K562 (cell line): Measurements from ENCODE around the gene DHRS12. TPM values are rescaled to one million over a fixed set of nuclear protein-coding genes. Genes with fewer than 3 reads are reported as not detected.
"Not testable (repeated sequence)": the region's sequence is repeated elsewhere in the genome, so short reads cannot be mapped to it uniquely, and the experiment has no call there.

Source experiments
- ATAC-seq: fragments of 200-7000 bp; cut with Tn5 transposase; 3 replicates; pipeline ENCODE4 v1.9.1; 2020; ENCODE audit warnings: moderate library complexity
- BruUV-seq: library from RNA; stranded (reverse); fragments of 400-500 nt; replicated peaks from 2 replicates; lab custom pipeline; 2021; lab: Mats Ljungman, UMichigan
- CTCF ChIA-PET: fragments of 300-600 bp; formaldehyde crosslinking; extraction: SDS; loops from one replicate; lab custom pipeline; 2021; ENCODE audit warnings: low intra/inter-chr PET ratio; lab: Yijun Ruan, JAX
- POLR2A ChIA-PET: fragments of 300-600, 350-650 bp; sonication (Branson Sonifier 250); formaldehyde crosslinking; extraction: SDS; loops from one replicate; lab custom pipeline; 2021; ENCODE audit warnings: antibody characterized with exemption, inconsistent platforms; lab: Yijun Ruan, JAX
- DNase-seq, 4 experiments: peaks; one replicate each; pipeline versions ENCODE4 v3.0.0 to v3.0.0-alpha.2; 2011 to 2018; ENCODE audit warnings: low spot score in 3 of 4, mixed read lengths in 3 of 4; ENCODE audit errors: extremely low read depth in 1 of 4
- FAIRE-seq: peaks from 2 replicates; lab custom pipeline; 2011; peaks lifted over from hg19 to GRCh38; lab: Jason Lieb, UNC
- H2AFZ ChIP-seq: 2 replicates; pipeline ENCODE4 v1.6.0; 2011; ENCODE audit warnings: low read depth, low read length, control low read depth, inconsistent platforms
- H3K27ac ChIP-seq: fragments of 200-600 bp; 3 replicates; pipeline ENCODE4 v1.8.0; 2011; ENCODE audit warnings: low read depth, mild to moderate bottlenecking, control low read depth, inconsistent platforms, low read length, moderate library complexity, mixed read lengths; ENCODE audit errors: extremely low read depth
- H3K27me3 ChIP-seq, 2 experiments: fragments of 300-600 bp in 1 of 2; 2 replicates in 1 of 2; 3 replicates in 1 of 2; pipeline versions ENCODE4 v1.6.0 to v1.8.0; 2011; ENCODE audit warnings: inconsistent platforms in 2 of 2, low read length in 2 of 2, mild to moderate bottlenecking in 1 of 2, mixed read lengths in 1 of 2, moderate library complexity in 1 of 2; ENCODE audit not compliant: control insufficient read depth in 2 of 2, insufficient read depth in 2 of 2
- H3K36me3 ChIP-seq: fragments of 300-600 bp; 3 replicates; pipeline ENCODE4 v1.8.0; 2011; ENCODE audit warnings: mild to moderate bottlenecking, low read length, inconsistent platforms; ENCODE audit not compliant: control insufficient read depth, insufficient read depth
- H3K4me1 ChIP-seq, 2 experiments: fragments of 200-600 bp in 1 of 2; replicated peaks in 1 of 2; 2 replicates in 1 of 2; 3 replicates in 1 of 2; pipeline versions ENCODE4 v1.5.1 to v1.8.0; 2011; ENCODE audit warnings: inconsistent platforms in 2 of 2, low read length in 2 of 2, mild to moderate bottlenecking in 1 of 2, mixed read lengths in 1 of 2, moderate library complexity in 1 of 2; ENCODE audit not compliant: control insufficient read depth in 2 of 2, insufficient read depth in 2 of 2
- H3K4me2 ChIP-seq: 2 replicates; pipeline ENCODE4 v1.6.1; 2011; ENCODE audit warnings: low read length, control low read depth, inconsistent platforms, mixed read lengths; ENCODE audit not compliant: insufficient read depth
- H3K4me3 ChIP-seq: fragments of 200-600 bp; sonication (generic), shearing (Covaris generic); 2 replicates; pipeline ENCODE4 v1.5.1; 2016; ENCODE audit warnings: control low read depth, inconsistent platforms
- H3K79me2 ChIP-seq: fragments of 200-600 bp; 3 replicates; pipeline ENCODE4 v1.8.0; 2011; ENCODE audit warnings: low read length, inconsistent platforms; ENCODE audit not compliant: control insufficient read depth, insufficient read depth
- H3K9ac ChIP-seq, 2 experiments: 2 replicates each; pipeline versions ENCODE4 v1.6.0 to v1.6.1; 2011; ENCODE audit warnings: low read depth in 2 of 2, low read length in 2 of 2, control low read depth in 1 of 2, inconsistent platforms in 1 of 2, mild to moderate bottlenecking in 1 of 2, mixed read lengths in 1 of 2; ENCODE audit not compliant: insufficient read depth in 1 of 2
- H3K9me1 ChIP-seq: one replicate; pipeline ENCODE4 v1.6.0; 2011; ENCODE audit warnings: inconsistent platforms, mild to moderate bottlenecking, low read length, moderate library complexity; ENCODE audit not compliant: control insufficient read depth, insufficient read depth
- H3K9me3 ChIP-seq: replicated peaks from 2 replicates; pipeline ENCODE4 v1.5.1; 2011; ENCODE audit warnings: low read depth, low read length, inconsistent platforms; ENCODE audit not compliant: control insufficient read depth, insufficient read depth
- H4K20me1 ChIP-seq: replicated peaks from 2 replicates; pipeline ENCODE4 v1.6.1; 2011; ENCODE audit warnings: low read length, inconsistent platforms, mixed read lengths; ENCODE audit not compliant: control insufficient read depth, insufficient read depth
- CBX8 ChIP-seq: fragments of 200-600 bp; sonication (generic); IDR thresholded peaks from 2 replicates; pipeline ENCODE4 v1.6.1; 2012; ENCODE audit warnings: borderline replicate concordance, mixed run types, low read depth, mild to moderate bottlenecking, moderate library complexity, mixed read lengths, low read length, control low read depth, inconsistent platforms; ENCODE audit not compliant: poor library complexity, severe bottlenecking; ENCODE audit errors: extremely low read depth
- GATAD2A ChIP-seq: fragments of 450-650 bp; IDR thresholded peaks from 2 replicates; pipeline ENCODE4 v1.6.1; 2017
- HEY1 ChIP-seq: fragments of 250-450 bp; sonication (Bioruptor Pico); IDR thresholded peaks from 2 replicates; pipeline ENCODE4 v1.5.0; 2020; ENCODE audit warnings: mild to moderate bottlenecking, moderate library complexity, borderline replicate concordance
- NR4A1 ChIP-seq, 2 experiments: fragments of 250-450 bp in 1 of 2; fragments of 450-650 bp in 1 of 2; sonication (Bioruptor Pico) in 1 of 2; IDR thresholded peaks; 2 replicates each; pipeline versions ENCODE4 v1.4.0 to v1.6.1; 2016 to 2020; ENCODE audit warnings: mild to moderate bottlenecking in 2 of 2, missing compliant biosample characterization in 1 of 2, missing genetic modification characterization in 1 of 2, moderate library complexity in 1 of 2
- PTBP1 ChIP-seq: fragments of 200-400 bp; formaldehyde crosslinking; IDR thresholded peaks from 2 replicates; pipeline ENCODE4 v1.6.1; 2017; ENCODE audit warnings: low read depth, low read length
- RBM22 ChIP-seq: fragments of 200-400 bp; formaldehyde crosslinking; IDR thresholded peaks from 2 replicates; pipeline ENCODE4 v1.6.1; 2018; ENCODE audit warnings: low read length, low read depth; ENCODE audit not compliant: poor library complexity, severe bottlenecking
- SIN3B ChIP-seq: fragments of 450-650 bp; IDR thresholded peaks from 2 replicates; pipeline ENCODE4 v1.6.1; 2017; ENCODE audit warnings: low read depth, mild to moderate bottlenecking, moderate library complexity
- SMAD1 ChIP-seq: fragments of 150-350 bp; IDR thresholded peaks from 2 replicates; pipeline ENCODE4 v1.6.1; 2014; ENCODE audit warnings: low read length, low read depth; ENCODE audit not compliant: partially characterized antibody
- THRB ChIP-seq: fragments of 450-650 bp; formaldehyde crosslinking; conservative IDR thresholded peaks from 2 replicates; pipeline ENCODE4 v1.4.0; 2022; ENCODE audit warnings: mild to moderate bottlenecking, missing genetic modification characterization
- VEZF1 ChIP-seq: fragments of 200-800 bp; sonication (Bioruptor generic); IDR thresholded peaks from 2 replicates; pipeline ENCODE4 v1.6.1; 2017; ENCODE audit warnings: missing genetic modification characterization, missing compliant biosample characterization
- ZKSCAN3 ChIP-seq: fragments of 250-450 bp; sonication (Bioruptor Pico); IDR thresholded peaks from 2 replicates; pipeline ENCODE4 v1.4.0; 2020
- ZNF121 ChIP-seq: sonication (generic); formaldehyde crosslinking; conservative IDR thresholded peaks from 2 replicates; pipeline ENCODE4 v1.8.0; 2022; ENCODE audit warnings: missing genetic modification reagents
- ZNF134 ChIP-seq: fragments of 250-450 bp; sonication (Bioruptor Pico); conservative IDR thresholded peaks from 2 replicates; pipeline ENCODE4 v1.4.0; 2020
- WGBS: fragments of 100-300 bp; shearing (Covaris generic); methylation state at CpG from one replicate; pipeline ENCODE4 v1.1.6; 2016; ENCODE audit warnings: low coverage, mixed read lengths; ENCODE audit not compliant: insufficient coverage; ENCODE audit errors: missing lambda C conversion rate; 5-methylcytosine and 5-hydroxymethylcytosine counted together
- in situ Hi-C: fragments of 300-500 bp; cut with MboI; formaldehyde crosslinking; loops from 4 replicates; pipeline ENCODE4 v1.15.0; 2018; ENCODE audit warnings: inconsistent platforms, mixed read lengths
- intact Hi-C: fragments of 100-400 bp; cut with micrococcal nuclease; formaldehyde crosslinking; loops from 2 replicates; pipeline ENCODE4 v1.14.2; 2022
- polyA plus RNA-seq, 8 experiments: library from polyadenylated mRNA; depleted of rRNA in 4 of 8; stranded (reverse) in 5 of 8; unstranded in 3 of 8; fragments of >200 nt; fragmentation: Nextera tagmentation in 2 of 8; fragmentation: Illumina TruSeq in 1 of 8; extraction: Ambion mirVana in 2 of 8; extraction: Trizol in 1 of 8; gene quantifications; 2 replicates each; pipeline versions ENCODE4 v1.2.1 to v1.2.3, GENCODE V29; 2011 to 2014; ENCODE audit warnings: inconsistent platforms in 1 of 8, missing spikeins in 1 of 8
- total RNA-seq, 7 experiments: library from RNA; depleted of rRNA in 6 of 7; stranded (reverse); fragments of >200 nt in 6 of 7; fragmentation: Illumina TruSeq in 2 of 7; extraction: Trizol in 2 of 7; gene quantifications; 2 replicates each; pipeline versions ENCODE4 v1.2.1 to v1.2.3, GENCODE V29; 2011 to 2021; ENCODE audit warnings: low replicate concordance in 1 of 7

Gene DHRS12
- total and polyA plus RNA-seq, 9 of the 15 experiments (the other 6 are each of a cell fraction or from before 2014, with no cell fraction given): 0.62 to 2.7 (median 0.98) TPM

- H3K36me3 ChIP-seq, H3K4me1 ChIP-seq, H3K27ac ChIP-seq, H3K9me1 ChIP-seq, H3K79me2 ChIP-seq, H2AFZ ChIP-seq, CTCF ChIA-PET, ATAC-seq, intact Hi-C loops, H3K4me3 ChIP-seq, FAIRE-seq, POLR2A ChIA-PET, H3K9me3 ChIP-seq, BruUV-seq, H3K9ac ChIP-seq, H4K20me1 ChIP-seq, H3K4me2 ChIP-seq, DNase-seq: not testable (repeated sequence)
- peaks cover 3 to 34% of the 10 kb centered on the region in 2 experiments; a peak in 4 of 5 replicates for H3K27me3 ChIP-seq
- WGBS: 41% methylated on average over 6 of the region's 11 CpGs
- in situ Hi-C loops: loop anchor here (10.0 kb wide), 1 partner anchor 300 kb away; the partner anchor contains the start of gene NEK5
Observed at GRCh38 chr13:51824712-51825111, 20.7 kb upstream of the DHRS12 start.

GRCh38 chr13:51823863-51824262 is 19.9 kb upstream of the DHRS12 start:
- in situ Hi-C loops: loop anchor here (10.0 kb wide), 1 partner anchor 301 kb away; the partner anchor contains the start of gene NEK5
- Histone ChIP-seq H3K9ac (no peak overlapping the region), H3K9me1 (no peaks in the 10 kb centered on the region), H3K27me3 (peaks cover 3 to 42% of the 10 kb centered on the region in 2 experiments; a peak in 4 of 5 replicates), H2AFZ (no peak overlapping the region), H4K20me1 (no peaks in the 10 kb centered on the region; the same call in 1 of the 2 replicates), H3K4me1 (no peaks in the 10 kb centered on the region; a peak in 1 of 5 replicates), H3K4me3 (no peak overlapping the region), H3K27ac (no peak overlapping the region), H3K79me2 (no peaks in the 10 kb centered on the region), H3K36me3 (no peaks in the 10 kb centered on the region), H3K9me3 (no peaks in the 10 kb centered on the region), H3K4me2 (no peak overlapping the region)
- ATAC-seq (no peak), FAIRE-seq (no peak), DNase-seq (no peak)
- WGBS: 0% methylated on average over 2 of the region's 2 CpGs
- ChIA-PET POLR2A (no interaction called here), CTCF (no interaction called here)
- intact Hi-C loops: no loop called here
- no TSS peak for BruUV-seq
- no peak for TF ChIP-seq CBX8
- TF ChIP-seq PTBP1: no peak
- no peak for TF ChIP-seq SIN3B
- TF ChIP-seq ZNF134: no peak
- no peak for TF ChIP-seq ZKSCAN3 (CRISPR knock-in tag)
- TF ChIP-seq VEZF1: no peak
- TF ChIP-seq RBM22: no peak
- TF ChIP-seq HEY1 (CRISPR knock-in tag): no peak
- no peak for TF ChIP-seq ZNF121 (CRISPR knock-in tag)
- no peak for TF ChIP-seq GATAD2A
- TF ChIP-seq NR4A1 (CRISPR knock-in tag; IDR thresholded peaks at IDR 0.05): no peak
- no peak for TF ChIP-seq NR4A1 (tag; IDR thresholded peaks at IDR 0.05)
- no peak for TF ChIP-seq THRB (CRISPR knock-in tag)
- TF ChIP-seq SMAD1: no peak
